IPS DF 4.7 (cell line): ENCODE results near the gene RHOBTB3.

Source experiments
- DNase-seq: peaks from one replicate; pipeline ENCODE4 v3.0.0-alpha.2; 2013; ENCODE audit warnings: low spot score; ENCODE audit errors: extremely low read depth

The RHOBTB3 gene

GRCh38 chr5:95731571-95732554 lies 727 bp downstream of the RHOBTB3 start:
- no peak for DNase-seq

- no peak for DNase-seq
Observed at GRCh38 chr5:95733107-95733665, 2.0 kb downstream of the RHOBTB3 start.

GRCh38 chr5:95734187-95734586 lies 3.1 kb downstream of the RHOBTB3 start:
- DNase-seq: no peak

GRCh38 chr5:95734906-95735305 lies 3.8 kb downstream of the RHOBTB3 start:
- DNase-seq: no peak

GRCh38 chr5:95735406-95735805 lies 4.3 kb downstream of the RHOBTB3 start:
- DNase-seq: no peak

- DNase-seq: no peak
Observed at GRCh38 chr5:95738072-95738471, 6.9 kb downstream of the RHOBTB3 start.

- DNase-seq: no peak
Observed at GRCh38 chr5:95738834-95739233, 7.7 kb downstream of the RHOBTB3 start.

- DNase-seq: no peak
Observed at GRCh38 chr5:95739857-95740256, 8.7 kb downstream of the RHOBTB3 start.

GRCh38 chr5:95741458-95741857 lies 10.3 kb downstream of the RHOBTB3 start:
- DNase-seq: no peak

GRCh38 chr5:95743232-95743631 lies 12.1 kb downstream of the RHOBTB3 start:
- DNase-seq: no peak

GRCh38 chr5:95743877-95744276 lies 12.7 kb downstream of the RHOBTB3 start:
- no peak for DNase-seq

GRCh38 chr5:95746194-95746593 lies 15.1 kb downstream of the RHOBTB3 start:
- no peak for DNase-seq

- DNase-seq: no peak
Observed at GRCh38 chr5:95746722-95747679, 15.9 kb downstream of the RHOBTB3 start.

- no peak for DNase-seq
Observed at GRCh38 chr5:95748133-95748532, 17.0 kb downstream of the RHOBTB3 start.

- no peak for DNase-seq
Observed at GRCh38 chr5:95754545-95754944, 23.4 kb downstream of the RHOBTB3 start.

GRCh38 chr5:95759005-95759404 lies 27.9 kb downstream of the RHOBTB3 start:
- DNase-seq: no peak

GRCh38 chr5:95759634-95760033 lies 28.5 kb downstream of the RHOBTB3 start:
- DNase-seq: no peak

GRCh38 chr5:95760273-95761191 lies 29.4 kb downstream of the RHOBTB3 start:
- no peak for DNase-seq

GRCh38 chr5:95761771-95762651 lies 30.9 kb downstream of the RHOBTB3 start:
- no peak for DNase-seq

- no peak for DNase-seq
Observed at GRCh38 chr5:95762652-95763041, 31.5 kb downstream of the RHOBTB3 start.
